GM18951 (cell line): ENCODE results near the gene CDK2.
"Not testable (repeated sequence)": the region's sequence is repeated elsewhere in the genome, so short reads cannot be mapped to it uniquely, and the experiment has no call there.

ENCODE experiments used
- POLR2A ChIP-seq: IDR thresholded peaks from 4 replicates; pipeline ENCODE4 v1.6.1; 2011; ENCODE audit warnings: mild to moderate bottlenecking; ENCODE audit not compliant: insufficient read length, insufficient read depth; ENCODE audit errors: extremely low read depth
- in situ Hi-C: fragments of 300-500 bp; cut with MboI; formaldehyde crosslinking; loops from one replicate; pipeline ENCODE4 v1.12.0; 2022; ENCODE audit warnings: low sequenced_read_pairs, mixed read lengths, inconsistent platforms; ENCODE audit not compliant: unreplicated experiment

Gene CDK2

DNA sequence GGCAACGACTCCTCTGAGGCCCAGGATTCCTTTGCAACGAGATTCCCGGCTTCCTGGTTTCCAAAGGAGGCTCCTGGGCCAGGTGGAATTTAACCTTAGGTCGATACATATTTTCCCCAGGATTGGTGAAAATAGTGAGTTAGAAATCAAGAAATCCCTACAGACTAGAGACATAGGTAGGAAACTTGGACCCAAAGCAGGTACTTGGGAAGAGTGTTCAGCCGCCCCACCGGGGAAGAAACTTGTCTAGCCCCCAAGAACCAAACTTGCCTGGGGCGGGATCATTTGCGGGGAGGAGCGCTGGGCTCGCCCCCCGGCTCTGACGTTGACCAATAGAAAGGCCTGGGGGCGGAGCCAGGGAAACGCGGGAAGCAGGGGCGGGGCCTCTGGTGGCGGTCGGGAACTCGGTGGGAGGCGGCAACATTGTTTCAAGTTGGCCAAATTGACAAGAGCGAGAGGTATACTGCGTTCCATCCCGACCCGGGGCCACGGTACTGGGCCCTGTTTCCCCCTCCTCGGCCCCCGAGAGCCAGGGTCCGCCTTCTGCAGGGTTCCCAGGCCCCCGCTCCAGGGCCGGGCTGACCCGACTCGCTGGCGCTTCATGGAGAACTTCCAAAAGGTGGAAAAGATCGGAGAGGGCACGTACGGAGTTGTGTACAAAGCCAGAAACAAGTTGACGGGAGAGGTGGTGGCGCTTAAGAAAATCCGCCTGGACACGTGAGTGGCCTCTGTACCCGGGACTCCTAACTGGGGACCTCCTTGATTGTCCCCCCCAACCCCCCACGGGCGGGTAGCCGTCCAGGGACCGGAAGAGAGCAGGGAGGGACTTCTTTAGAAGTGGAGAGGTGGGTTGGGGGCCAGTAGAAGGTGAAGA lies at the start of gene CDK2:
Gene CDK2, plus strand, starts transcription at position 423 of the 874 bp plus-strand sequence. Its CDS starts 179 bp downstream, at position 602.
- in situ Hi-C loops = no loop called here
- TF ChIP-seq POLR2A = peak; percentile 81

DNA sequence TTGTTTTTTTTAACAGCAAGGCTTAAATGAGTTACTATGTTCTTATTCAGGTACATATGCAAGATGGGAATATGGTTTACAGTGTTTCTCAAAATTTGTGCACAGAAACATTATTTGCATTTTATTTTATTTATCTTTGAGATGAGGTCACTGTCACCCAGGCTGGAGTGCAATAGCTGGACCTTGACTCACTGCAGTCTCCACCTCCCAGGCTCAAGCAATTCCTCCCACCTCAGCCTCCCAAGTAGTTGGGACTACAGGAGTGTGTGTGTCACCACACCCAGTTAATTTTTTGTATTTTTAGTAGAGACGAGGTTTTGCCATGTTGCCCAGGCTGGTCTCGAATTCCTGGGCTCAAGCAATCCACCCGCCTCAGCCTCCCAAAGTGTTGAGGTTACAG lies 47.6 kb upstream of the CDK2 start:
- in situ Hi-C loops = not testable (repeated sequence)

DNA sequence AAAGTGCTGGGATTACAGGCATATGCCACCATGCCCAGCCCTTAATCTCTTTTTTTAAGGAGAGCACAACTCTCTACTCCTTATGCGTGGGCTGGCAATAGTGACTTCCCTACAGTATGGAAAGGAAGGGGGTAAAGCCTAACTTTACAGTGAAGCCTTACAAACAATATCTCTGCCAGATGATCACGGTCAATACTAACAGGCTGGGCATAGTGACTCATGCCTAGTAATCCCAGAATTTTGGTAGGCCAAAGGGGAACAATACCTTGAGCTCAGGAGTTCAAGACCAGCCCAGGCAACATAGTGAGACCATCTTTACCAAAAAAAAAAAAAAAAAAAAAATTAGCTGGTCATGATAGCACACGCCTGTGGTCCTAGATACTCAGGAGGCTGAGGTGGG lies 44.5 kb upstream of the CDK2 start:
- no peak for TF ChIP-seq POLR2A
- in situ Hi-C loops = no loop called here

DNA sequence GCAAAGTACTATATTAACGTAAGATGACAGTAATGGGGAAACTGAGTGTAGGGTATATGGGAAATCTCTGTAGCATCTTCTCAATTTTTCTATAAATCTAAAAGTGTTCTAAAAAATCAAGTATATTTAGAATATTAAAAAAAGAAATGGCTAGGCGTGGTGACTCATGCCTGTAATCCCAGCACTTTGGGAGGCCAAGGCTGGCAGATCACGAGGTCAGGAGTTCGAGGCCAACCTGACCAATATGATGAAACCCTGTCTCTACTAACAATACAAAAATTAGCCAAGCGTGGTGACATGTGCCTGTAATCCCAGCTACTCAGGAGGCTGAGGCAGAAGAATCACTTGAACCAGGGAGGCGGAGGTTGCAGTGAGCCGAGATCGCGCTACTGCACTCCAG lies 43.0 kb upstream of the CDK2 start:
- in situ Hi-C loops = not testable (repeated sequence)

DNA sequence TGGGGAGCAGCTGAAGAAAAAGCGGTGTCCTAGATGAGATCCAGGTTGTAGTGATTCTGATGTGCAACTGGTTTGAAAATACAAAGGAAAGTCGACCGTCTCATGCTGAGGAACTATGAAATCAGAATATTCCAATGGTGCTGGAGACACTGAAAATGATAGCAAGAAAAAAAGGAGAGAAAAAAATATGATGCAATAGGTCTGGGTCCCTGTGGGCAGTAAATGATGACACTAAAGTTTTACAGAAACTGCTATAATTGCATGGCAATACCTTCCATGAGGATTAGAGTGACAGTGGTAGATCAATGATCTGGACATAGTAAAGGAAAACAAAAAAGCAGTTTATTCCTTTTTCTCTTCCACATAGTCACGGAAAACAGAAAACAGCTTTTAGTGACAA lies 41.3 kb upstream of the CDK2 start:
- in situ Hi-C loops = no loop called here
- no peak for TF ChIP-seq POLR2A

DNA sequence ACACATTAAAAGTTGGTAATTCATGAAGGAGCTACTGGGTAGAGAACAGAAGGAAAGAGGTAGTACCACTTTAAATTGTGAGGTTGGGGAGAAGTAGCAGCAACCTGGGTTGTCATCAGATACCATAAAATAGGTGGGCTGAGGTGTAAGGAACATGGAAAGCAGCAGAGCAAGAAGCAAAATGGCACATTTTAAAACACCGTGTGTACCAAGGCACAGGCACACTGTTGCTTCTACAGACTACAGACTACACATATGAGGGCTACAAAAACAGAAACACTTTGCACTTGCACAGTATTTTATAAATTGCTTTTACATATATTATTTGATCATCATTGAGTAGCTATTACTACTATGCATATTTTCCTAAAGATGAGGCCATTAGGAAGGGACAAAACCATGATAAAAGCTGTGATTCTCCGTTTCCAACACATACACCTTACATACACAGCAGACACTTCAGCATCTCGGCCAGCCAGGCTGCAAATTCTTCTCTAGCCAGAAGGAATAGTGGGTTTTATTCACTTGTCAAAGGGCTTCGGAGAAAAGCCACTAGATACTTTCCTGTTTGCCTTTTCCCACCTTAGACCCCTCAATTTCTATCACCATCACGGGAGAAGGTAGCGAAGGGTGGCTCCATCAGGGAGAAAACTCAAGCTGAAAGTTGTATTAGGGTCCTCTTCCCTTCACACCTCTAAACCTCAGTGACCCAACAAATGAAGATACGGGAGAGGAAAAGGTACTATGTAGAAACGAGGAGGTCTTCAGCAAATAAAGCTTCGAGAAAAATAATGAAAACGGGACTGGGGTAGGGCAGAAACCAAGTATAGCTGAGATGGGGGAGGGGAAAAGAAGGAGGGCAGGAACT lies 40.5 kb upstream of the CDK2 start:
- in situ Hi-C loops = no loop called here
- TF ChIP-seq POLR2A = no peak

DNA sequence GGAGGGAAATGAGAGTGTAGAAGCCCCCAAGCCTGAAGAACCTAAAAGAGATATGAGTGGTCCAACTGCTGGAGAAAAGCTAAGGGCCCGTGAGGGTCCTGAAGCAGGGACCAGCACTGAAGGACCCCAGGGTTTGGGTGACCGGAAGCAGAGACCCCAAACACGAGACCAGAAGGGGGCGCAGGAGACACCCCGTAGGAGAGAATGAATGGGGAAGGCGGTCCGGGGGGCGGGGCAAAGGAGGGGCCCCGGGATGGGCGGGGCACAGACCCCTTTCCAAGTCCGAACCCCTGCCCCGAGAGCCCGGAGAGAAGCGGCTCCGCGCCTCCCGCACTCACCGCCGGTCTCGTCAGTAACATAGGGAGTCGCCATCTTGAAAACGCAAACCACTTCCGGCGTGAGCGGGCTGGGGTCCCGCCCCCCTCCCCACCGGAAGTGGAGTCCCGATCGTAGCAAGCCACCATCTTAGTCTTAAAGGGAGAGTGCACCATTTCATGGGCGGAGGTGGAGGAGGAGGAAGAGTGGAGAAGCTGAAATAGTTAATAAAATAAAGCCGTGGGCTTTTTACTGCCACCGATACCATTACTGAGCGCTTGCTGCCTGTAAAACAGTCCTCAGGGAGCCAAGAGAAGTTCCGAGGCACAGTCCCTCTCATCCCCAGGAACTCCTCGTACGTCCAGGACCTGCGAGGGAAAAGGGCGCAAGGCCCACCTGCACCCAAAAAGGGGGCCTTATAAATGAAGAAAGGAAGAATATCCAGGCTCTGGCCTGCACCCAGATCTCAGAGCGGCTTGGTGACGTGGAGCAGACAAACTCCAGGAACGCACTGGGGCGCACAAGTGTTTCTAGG lies 39.7 kb upstream of the CDK2 start:
- in situ Hi-C loops = no loop called here
- TF ChIP-seq POLR2A = peak; percentile 69

DNA sequence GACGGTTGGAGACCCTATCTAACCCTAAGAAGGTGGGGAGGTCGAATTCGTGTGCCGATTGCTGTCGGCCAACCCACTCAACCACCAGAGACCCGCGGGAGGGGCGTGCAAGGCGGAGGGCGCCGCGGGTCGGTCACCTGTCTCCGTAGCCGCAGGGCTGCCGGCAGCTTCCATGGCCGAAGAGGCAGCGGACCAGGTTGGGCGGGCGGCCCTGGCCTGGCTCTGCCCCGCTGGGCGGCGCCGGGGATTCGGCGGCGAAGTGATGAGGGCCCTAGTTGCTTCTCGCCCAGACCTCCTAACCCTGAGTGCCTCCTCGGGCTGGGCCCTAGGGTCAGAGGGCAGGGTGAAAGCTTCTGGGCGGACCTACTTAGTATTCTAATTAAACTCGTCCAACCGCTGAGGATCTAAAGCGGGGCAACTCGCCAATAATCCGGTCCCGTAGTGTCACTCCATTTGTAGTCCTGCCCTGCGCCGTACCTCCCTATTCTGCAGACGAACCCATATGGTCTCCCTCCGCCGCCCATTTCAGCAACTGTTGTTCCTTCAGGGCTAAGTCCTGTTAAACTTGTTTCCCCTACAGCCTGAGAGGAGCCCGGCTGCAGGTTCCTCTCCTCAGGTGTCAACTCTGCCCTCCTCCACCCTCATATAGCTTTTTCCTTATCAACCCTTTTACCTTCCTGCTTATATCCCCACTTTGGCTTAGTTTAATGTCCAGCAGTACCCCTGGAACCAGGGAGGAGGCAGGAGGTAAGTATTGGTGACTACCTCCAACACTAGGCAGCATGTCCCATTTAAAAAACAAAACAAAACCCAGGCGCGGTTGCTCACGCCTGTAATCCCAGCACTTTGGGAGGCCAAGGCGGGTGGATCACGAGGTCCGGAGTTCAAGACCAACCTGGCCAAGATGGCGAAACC lies 38.8 kb upstream of the CDK2 start, which contains the start of gene PYM1:
Gene PYM1, minus strand, starts transcription at position 307 of the 915 bp plus-strand sequence. Its CDS starts 133 bp downstream, at position 174.
- in situ Hi-C loops = no loop called here
- TF ChIP-seq POLR2A = peak; percentile 89

DNA sequence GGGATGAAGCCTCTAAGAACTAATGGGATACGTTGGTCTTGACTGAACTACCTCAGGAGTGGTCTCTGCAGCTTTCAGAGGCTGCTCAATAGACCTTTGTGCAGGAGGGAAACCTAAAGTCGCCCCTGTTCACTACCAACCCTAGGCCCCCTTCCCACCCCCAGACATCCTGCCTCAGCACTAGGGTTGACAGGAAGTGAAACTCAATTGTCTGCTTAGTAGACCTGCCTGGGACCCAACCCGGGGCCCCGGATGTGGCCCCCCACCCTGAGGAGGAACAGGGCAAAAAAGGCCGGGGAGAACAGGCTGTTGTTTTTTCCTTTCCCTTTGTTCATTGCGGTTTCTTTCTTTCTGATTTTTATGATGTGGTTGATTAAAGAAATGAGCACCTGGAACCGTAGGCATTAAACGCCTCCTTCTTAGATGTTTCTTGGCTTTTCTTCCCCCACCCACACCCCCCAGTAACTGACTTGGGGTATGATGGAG lies 37.3 kb upstream of the CDK2 start:
- in situ Hi-C loops = no loop called here
- TF ChIP-seq POLR2A = peak; percentile 61

DNA sequence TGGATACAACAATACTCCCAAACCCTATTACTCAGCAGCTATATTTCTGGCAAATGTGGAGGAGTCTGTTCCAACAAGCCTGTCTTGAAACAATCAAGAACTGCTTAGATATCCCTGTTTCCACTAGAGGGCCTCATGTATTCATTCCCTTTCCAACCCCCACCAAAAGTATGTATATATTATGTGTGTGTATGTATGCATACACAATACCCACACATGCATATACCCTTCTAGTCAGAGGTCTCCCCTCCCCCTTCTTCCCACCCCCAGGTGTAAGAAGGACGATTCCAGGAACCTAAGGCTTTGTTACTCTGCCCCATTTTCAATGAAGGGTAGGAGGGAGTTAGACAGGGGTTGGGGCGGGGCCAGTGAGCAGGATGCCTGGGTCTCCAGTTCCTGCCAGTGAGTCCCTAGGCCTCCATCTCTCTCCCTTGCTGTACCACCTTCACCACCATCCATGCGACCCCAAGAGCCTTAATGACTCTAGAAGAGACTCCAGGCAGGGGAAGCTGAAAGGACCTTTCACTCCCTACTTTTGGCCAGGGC lies 35.8 kb upstream of the CDK2 start, which contains the start of gene DGKA:
Gene DGKA, plus strand, starts transcription at position 392 of the 546 bp plus-strand sequence. CDS start 5,342 bp downstream, outside the sequence.
- peak; percentile 27 for TF ChIP-seq POLR2A
- in situ Hi-C loops = no loop called here

DNA sequence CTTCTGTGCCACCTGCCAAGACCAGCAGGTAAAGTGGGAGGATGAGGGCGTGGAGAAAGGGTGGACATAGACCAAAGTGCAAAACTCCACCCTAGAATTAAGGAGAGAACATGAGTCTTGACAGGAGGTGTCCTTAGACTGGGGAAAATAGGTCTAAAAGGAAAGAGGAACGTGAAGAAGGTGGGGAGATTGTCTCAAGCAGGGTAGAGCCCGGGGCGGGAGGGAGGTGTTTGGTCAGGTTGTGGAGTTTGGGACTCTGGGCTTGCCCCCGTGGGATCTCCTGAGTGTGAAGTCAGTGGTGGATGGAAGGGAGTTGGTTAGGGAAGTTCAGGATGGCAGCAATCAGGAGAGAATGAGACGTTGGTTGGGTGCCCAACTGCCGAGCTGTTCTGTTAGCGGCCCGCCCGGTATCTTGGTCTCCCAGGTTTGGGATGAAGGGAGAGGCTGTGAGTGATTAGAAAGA lies 35.3 kb upstream of the CDK2 start:
- no peak for TF ChIP-seq POLR2A
- in situ Hi-C loops = no loop called here
